NCI-H2081 (cell line): ENCODE measurements around the gene NPPB.

Experiments used
- DNase-seq, 2 experiments: peaks; one replicate each; lab custom pipeline; 2025; lab: John Stamatoyannopoulos, UW

NPPB gene

GRCh38 chr1:11857164-11857851 lies 1.4 kb downstream of the NPPB start:
- DNase-seq: no peak

- no peak for DNase-seq
Observed at GRCh38 chr1:11856698-11857097, 2.0 kb downstream of the NPPB start.

- no peak for DNase-seq
Observed at GRCh38 chr1:11855430-11855829, 3.3 kb downstream of the NPPB start.

- DNase-seq: no peak
Observed at GRCh38 chr1:11854519-11854918, 4.2 kb downstream of the NPPB start.

GRCh38 chr1:11851180-11851579 lies 7.6 kb downstream of the NPPB start:
- no peak for DNase-seq

GRCh38 chr1:11850156-11850555 lies 8.6 kb downstream of the NPPB start:
- DNase-seq: no peak

- peak; percentile 42 to 54 for DNase-seq
Observed at GRCh38 chr1:11848373-11848700, 10.4 kb downstream of the NPPB start.

- peak; percentile 90 to 97 for DNase-seq
Observed at GRCh38 chr1:11847667-11848372, 10.9 kb downstream of the NPPB start, which contains the start of gene NPPA. Gene NPPA (minus strand): TSS chr1:11847783. CDS start chr1:11847684, 99 bp downstream.

- no peak for DNase-seq
Observed at GRCh38 chr1:11845641-11846335, 13.0 kb downstream of the NPPB start.

GRCh38 chr1:11842154-11843041 lies 16.3 kb downstream of the NPPB start:
- peak; percentile 68 to 80 for DNase-seq

GRCh38 chr1:11841245-11842153 lies 17.2 kb downstream of the NPPB start:
- peak; percentile 32 to 71 for DNase-seq

GRCh38 chr1:11839727-11840705 lies 18.7 kb downstream of the NPPB start:
- no peak for DNase-seq

- DNase-seq: peak; percentile 62 to 65
Observed at GRCh38 chr1:11838349-11839272, 20.1 kb downstream of the NPPB start.

- DNase-seq: no peak
Observed at GRCh38 chr1:11837767-11838348, 20.9 kb downstream of the NPPB start.

- no peak for DNase-seq
Observed at GRCh38 chr1:11836955-11837766, 21.6 kb downstream of the NPPB start.

GRCh38 chr1:11835441-11836225 lies 23.1 kb downstream of the NPPB start:
- no peak for DNase-seq

GRCh38 chr1:11833900-11834299 lies 24.8 kb downstream of the NPPB start:
- no peak for DNase-seq
